ENCODE results near the gene CKM.

DNA sequence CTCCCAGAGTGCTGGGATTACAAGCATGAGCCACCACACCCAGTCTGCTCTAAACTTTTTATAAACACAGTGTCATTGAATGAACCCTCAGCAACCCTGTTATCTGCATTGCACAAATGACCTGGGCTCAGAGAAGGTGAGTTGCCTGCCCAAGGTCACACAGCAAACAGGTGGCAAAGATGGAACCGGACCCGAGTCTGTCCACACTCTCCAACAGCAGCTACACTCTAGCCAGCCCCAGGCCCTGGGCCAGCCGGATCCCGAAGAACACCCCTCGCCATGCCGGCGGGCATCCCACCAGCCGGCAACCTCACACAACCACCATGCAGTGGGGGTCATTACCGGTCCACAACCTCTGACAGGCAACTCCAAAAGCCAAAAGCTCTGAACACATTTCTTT lies 33.2 kb upstream of the CKM start:
- TF ChIP-seq, protein P1, sequence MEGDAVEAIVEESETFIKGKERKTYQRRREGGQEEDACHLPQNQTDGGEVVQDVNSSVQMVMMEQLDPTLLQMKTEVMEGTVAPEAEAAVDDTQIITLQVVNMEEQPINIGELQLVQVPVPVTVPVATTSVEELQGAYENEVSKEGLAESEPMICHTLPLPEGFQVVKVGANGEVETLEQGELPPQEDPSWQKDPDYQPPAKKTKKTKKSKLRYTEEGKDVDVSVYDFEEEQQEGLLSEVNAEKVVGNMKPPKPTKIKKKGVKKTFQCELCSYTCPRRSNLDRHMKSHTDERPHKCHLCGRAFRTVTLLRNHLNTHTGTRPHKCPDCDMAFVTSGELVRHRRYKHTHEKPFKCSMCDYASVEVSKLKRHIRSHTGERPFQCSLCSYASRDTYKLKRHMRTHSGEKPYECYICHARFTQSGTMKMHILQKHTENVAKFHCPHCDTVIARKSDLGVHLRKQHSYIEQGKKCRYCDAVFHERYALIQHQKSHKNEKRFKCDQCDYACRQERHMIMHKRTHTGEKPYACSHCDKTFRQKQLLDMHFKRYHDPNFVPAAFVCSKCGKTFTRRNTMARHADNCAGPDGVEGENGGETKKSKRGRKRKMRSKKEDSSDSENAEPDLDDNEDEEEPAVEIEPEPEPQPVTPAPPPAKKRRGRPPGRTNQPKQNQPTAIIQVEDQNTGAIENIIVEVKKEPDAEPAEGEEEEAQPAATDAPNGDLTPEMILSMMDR (conservative IDR thresholded peaks at IDR 0.05 in 1 of 2, IDR thresholded peaks at IDR 0.05 in 1 of 2; ENCODE audit: low read depth in 1 of 2, low read length in 2 of 2), result no peak
- no peak for TF ChIP-seq EZH2 (IDR thresholded peaks at IDR 0.05; ENCODE audit: low read length, missing control alignments)

All from fibroblast of lung (primary cell).